Astrocyte of the cerebellum (primary cell): Measurements from ENCODE around the gene CACUL1.

Source experiments
- DNase-seq: peaks from one replicate; pipeline ENCODE4 v3.0.0-alpha.2; 2011; ENCODE audit warnings: low read depth
- H3K4me3 ChIP-seq: 2 replicates; pipeline ENCODE4 v1.5.1; 2011; ENCODE audit warnings: mild to moderate bottlenecking, low read depth, low read length, moderate library complexity
- in situ Hi-C: cut with HindIII; loops from 2 replicates; pipeline ENCODE4 v1.10.0; 2017; ENCODE audit warnings: low sequenced_read_pairs
- TF ChIP-seq, protein P1 (sequence below): IDR thresholded peaks from 2 replicates; pipeline ENCODE4 v1.5.1; 2012; ENCODE audit warnings: low read length, low read depth, moderate library complexity, mild to moderate bottlenecking; ENCODE audit errors: missing control alignments

Gene CACUL1

DNA sequence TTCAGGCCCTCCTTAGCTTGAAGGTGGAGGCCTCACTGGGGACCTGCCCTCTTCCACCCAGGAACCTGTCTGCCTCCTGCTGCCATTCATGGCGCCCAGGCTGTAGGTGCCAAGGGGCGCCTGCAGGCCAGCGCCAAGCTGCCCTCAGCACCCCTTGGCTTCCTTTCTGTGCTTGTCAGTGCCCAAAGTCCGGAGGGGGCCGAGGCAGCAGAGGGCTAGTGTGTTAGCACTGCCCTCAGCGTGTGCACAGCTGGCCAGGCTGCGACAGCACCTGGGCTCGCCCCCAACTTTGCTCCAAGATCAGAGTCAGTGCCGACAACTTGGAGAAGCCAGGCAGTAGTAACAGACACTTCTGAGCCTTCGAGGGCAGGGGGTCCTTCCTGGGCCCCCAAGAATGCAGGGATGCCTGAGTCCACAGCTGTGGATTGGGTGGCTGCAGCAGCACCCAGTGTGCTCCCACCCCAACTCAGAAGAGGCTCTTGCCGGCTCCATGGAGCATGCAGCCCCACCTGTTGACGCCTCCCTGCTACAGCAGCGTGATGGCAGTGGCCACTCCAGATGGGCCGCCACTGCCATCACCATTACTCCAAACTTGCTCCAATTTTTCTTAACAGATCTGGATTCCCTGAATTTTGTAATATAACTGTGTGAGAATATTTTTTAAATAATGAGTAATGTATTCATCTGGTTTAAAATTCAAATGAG, 41.7 kb downstream of the CACUL1 start:
- no peak overlapping the region for H3K4me3 ChIP-seq
- TF ChIP-seq, protein P1, sequence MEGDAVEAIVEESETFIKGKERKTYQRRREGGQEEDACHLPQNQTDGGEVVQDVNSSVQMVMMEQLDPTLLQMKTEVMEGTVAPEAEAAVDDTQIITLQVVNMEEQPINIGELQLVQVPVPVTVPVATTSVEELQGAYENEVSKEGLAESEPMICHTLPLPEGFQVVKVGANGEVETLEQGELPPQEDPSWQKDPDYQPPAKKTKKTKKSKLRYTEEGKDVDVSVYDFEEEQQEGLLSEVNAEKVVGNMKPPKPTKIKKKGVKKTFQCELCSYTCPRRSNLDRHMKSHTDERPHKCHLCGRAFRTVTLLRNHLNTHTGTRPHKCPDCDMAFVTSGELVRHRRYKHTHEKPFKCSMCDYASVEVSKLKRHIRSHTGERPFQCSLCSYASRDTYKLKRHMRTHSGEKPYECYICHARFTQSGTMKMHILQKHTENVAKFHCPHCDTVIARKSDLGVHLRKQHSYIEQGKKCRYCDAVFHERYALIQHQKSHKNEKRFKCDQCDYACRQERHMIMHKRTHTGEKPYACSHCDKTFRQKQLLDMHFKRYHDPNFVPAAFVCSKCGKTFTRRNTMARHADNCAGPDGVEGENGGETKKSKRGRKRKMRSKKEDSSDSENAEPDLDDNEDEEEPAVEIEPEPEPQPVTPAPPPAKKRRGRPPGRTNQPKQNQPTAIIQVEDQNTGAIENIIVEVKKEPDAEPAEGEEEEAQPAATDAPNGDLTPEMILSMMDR: peak; percentile 21
- in situ Hi-C loops: loop anchor here (5.0 kb wide), 1 partner anchor 141 kb away; no protein-coding TSS in a partner anchor
- no peak for DNase-seq

DNA sequence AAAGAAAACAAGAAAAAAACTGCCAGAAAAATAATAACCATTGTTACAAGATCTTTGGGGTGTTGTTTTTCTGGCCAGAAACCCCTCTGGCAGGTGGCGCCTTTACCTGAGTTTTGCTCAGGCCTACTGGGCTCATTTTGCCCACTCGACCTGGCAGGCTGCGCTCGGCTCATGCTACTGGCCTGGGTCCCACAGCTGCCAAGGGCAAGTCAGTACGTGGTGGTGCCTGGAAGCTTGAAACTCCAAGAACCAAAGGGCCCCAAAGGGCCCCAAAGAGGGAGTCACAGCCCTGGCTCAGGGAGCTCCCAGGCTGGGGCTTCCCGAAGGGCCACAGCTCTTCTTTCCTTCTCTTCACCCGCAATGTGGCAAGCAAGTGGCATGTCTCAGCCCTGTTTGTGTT, 42.7 kb downstream of the CACUL1 start:
- no peak overlapping the region for H3K4me3 ChIP-seq
- in situ Hi-C loops: loop anchor here (5.0 kb wide), 1 partner anchor 140 kb away; no protein-coding TSS in a partner anchor
- TF ChIP-seq, protein P1: no peak
- no peak for DNase-seq

DNA sequence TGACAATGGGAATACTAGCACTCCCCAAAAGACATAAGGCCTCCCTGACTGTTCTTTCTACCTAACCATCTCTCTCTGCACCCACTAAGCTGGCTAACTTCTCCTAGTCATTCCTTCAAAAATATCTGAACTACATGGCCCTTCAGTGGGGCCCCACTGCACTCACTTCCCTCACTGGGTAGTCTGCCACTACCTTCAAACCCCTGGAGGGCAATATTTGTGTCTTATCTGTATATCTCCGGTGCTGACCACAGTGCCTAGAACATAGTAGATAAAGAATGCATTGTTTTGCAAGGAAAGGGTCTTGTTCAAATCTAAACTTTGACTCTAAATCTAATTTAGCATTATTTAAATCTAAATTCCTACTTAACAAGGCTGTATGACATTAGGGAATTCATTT, 44.3 kb downstream of the CACUL1 start:
- in situ Hi-C loops: loop anchor here (5.0 kb wide), 1 partner anchor 138 kb away; no protein-coding TSS in a partner anchor
- TF ChIP-seq, protein P1: no peak
- H3K4me3 ChIP-seq: no peak overlapping the region
- DNase-seq: no peak

DNA sequence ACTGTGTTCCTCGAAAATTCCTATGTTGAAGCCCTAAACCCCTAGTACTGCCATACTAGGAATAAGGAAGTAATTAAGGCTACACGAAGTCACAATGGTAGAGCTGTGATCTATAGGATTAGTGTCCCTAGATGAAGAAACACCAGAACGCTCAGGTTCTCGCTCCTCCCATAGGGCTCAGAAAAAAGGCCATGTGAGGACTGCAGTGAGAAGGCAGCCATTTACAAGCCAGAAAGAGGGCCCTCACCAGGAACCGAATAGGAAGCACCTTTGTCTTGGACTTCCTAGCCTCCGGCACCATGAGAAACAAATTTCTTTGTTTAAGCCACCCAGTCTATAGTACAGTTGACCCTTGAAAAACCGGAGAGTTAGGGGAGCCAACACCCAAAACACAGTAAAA, 46.2 kb downstream of the CACUL1 start:
- TF ChIP-seq, protein P1: no peak
- DNase-seq: no peak
- no peak overlapping the region for H3K4me3 ChIP-seq
- in situ Hi-C loops: no loop called here

DNA sequence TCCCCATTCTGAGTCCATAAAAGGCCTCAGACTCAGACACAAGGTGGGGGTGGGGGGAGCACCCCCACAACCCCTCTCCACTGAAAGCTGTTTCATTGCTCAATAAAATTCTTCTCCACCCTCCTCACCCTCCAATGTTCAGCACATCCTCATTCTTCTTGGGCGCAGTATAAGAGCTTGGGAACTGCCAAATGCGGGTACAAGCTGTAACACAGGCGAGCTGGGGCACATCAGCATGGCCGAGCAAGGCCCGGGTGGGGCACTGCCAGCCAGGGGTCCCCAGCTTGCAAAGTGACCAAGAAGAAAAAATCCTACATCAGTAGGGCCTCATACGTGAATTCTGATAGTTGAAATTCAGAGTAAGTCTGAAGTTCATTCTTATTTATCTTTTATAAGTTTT, 50.1 kb downstream of the CACUL1 start:
- TF ChIP-seq, protein P1: no peak
- in situ Hi-C loops: loop anchor here (5.0 kb wide), 1 partner anchor 107 kb away; the partner anchor contains the start of gene PRLHR
- H3K4me3 ChIP-seq: no peak overlapping the region
- DNase-seq: no peak

DNA sequence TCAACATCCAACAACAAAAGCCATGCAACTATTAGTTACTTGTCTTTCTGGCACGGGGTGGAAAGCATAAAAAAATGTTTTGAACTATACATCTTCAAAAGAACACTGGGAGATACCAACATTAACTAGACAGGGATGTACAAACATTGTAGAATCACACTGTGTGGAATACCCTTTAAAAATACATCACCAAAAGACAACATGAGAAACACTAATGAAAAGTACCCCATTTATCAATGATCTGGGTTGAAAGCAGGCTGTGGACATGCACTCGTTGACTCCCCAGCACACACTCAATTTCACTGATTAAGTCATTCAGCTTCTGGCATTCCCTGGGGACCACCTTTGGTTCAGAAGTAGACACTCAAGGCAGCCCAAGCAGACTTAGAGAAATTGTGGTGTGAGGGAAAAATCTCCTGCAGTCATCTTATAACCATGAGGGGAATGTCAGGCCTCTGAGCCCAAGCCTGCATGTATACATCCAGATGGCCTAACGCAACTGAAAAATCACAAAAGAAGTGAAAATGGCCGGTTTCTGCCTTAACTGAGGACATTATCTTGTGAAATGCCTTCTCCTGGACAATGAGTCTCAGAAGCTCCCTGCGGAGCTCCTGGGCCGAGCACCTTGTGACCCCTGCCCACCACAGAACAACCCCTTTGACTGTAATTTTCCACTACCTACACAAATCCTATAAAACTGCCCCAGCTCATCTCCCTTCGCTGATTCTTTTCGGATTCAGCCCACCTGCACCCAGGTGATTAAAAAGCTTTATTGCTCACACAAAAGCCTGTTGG, 53.0 kb downstream of the CACUL1 start:
- no peak for DNase-seq
- in situ Hi-C loops: loop anchor here (5.0 kb wide), 1 partner anchor 104 kb away; the partner anchor contains the start of gene PRLHR
- TF ChIP-seq, protein P1: no peak
- H3K4me3 ChIP-seq: no peak overlapping the region
